GM12874 (cell line): ENCODE data around the gene MAPK6.

Source experiments
- TF ChIP-seq, protein P1 (sequence below): IDR thresholded peaks from 2 replicates; pipeline ENCODE4 v1.5.1; 2011; ENCODE audit warnings: low read depth, mild to moderate bottlenecking, control low read depth, low read length, moderate library complexity; ENCODE audit not compliant: insufficient read depth

The MAPK6 gene

DNA sequence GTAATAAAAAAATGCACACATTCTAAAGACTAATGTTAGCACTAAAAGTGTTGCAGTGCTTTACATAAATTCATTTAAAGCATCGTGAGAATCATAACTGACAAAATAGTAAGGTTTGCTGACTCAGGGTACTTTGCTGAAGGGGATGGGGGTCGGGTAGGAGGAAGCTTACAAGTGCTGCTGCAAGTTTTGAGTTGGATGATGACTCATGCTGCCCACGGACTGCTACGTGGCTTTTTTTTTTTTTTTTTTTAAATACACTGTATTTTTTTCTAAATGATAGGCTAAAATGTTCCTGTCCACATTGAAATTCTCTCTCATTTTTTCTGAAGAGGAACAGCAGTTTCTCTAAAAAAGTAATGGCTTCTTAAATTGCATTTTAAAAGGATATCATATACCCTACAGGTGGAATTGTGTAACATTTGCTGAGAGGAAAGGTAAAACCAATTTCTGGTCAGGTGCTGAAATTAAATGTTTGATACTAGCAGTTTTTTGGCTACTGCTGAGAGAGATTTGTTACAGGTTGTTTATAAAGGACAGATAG is 2.2 kb downstream of the MAPK6 start:
- TF ChIP-seq, protein P1, sequence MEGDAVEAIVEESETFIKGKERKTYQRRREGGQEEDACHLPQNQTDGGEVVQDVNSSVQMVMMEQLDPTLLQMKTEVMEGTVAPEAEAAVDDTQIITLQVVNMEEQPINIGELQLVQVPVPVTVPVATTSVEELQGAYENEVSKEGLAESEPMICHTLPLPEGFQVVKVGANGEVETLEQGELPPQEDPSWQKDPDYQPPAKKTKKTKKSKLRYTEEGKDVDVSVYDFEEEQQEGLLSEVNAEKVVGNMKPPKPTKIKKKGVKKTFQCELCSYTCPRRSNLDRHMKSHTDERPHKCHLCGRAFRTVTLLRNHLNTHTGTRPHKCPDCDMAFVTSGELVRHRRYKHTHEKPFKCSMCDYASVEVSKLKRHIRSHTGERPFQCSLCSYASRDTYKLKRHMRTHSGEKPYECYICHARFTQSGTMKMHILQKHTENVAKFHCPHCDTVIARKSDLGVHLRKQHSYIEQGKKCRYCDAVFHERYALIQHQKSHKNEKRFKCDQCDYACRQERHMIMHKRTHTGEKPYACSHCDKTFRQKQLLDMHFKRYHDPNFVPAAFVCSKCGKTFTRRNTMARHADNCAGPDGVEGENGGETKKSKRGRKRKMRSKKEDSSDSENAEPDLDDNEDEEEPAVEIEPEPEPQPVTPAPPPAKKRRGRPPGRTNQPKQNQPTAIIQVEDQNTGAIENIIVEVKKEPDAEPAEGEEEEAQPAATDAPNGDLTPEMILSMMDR = no peak

DNA sequence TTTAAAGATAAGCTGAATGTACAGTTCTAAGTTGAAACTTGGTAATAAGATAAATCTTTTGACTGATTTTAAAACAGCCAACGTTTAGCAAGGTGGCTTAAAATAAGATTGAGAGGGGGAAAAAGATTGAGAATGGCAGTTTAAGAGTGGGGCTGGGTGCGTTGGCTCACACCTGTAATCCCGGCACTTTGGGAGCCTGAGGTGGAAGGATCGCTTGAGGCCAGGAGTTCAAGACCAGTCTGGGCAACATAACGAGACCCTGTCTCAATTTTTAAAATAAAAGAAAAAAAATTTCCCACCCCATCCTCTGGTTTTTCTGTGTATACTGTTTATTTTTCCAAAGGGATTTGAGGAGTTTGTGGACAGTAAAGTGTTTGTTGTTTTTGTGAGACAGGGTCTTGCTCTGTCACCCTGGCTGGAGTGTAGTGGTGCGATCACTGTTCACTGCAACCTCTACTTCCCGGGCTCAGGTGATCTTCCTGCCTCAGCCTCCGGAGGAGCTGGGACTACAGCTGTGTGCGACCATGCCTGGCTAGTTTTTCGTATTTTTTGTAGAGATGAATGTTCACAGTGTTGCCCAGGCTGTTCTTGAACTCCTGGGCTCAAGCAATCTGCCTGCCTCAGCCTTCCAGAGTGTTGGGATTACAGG is 3.0 kb downstream of the MAPK6 start:
- TF ChIP-seq, protein P1 = no peak

DNA sequence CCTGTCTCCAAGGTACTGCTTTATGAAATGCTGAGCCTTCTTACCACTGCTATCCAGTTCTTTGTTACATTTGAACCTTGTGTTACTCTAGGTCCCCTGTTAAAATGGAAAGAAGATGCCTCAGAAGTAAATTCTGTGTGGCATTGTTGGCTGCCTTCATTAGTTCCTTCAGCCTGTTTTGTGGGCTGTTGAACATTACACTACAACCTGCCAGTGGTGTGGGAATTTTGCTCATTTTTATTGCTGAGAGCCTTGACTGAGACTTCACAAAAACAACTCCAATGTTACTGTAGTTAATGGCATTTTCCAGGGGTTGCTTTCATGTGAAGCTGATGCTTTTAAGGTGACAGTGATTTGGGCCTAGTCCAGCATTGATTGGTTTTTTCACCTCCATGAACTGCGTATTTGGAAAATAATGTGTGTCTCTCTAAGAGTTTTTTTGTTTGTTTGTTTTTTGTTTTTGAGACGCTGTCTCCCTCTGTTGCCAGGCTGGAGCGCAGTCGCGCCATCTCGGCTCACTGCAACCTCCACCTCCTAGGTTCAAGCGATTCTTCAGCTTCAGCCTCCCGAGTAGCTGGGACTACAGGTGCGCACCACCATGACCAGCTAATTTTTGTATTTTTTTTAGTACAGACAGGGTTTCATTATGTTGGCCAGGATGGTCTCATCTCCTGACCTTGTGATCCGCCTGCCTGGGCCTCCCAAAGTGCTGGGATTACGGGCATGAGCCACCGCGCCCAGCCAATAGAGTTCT is 4.3 kb downstream of the MAPK6 start:
- TF ChIP-seq, protein P1 = no peak

DNA sequence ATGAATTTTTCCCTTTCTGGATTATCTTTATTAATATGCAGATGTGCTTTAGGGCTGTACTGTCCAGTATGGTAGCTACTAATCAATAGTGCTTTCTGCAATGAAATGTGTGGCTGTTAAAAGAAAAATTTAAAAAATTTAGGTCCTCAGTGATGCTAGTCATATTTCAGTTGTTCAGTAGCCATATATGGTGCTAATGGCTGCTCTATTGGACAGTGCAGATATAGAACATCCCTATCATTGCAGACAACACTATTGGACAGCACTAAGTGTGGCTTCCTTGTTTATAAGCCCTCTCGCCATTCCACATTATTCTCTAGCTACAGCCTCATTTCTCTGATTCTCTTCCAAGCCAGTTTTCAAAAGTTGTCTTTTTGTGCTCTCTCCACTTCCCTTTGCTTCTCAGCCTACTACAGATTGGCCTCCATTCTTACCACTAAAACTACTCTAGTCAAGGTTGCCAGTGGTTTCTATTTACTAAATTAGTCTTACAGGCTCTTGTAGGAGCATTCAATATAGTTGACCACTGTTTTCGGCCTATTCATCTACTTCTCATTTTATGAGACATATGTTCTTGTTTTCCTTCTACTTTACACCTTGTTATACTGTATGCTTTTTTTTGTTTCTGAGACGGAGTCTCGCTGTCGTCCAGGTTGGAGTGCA is 9.5 kb downstream of the MAPK6 start:
- TF ChIP-seq, protein P1 = no peak

DNA sequence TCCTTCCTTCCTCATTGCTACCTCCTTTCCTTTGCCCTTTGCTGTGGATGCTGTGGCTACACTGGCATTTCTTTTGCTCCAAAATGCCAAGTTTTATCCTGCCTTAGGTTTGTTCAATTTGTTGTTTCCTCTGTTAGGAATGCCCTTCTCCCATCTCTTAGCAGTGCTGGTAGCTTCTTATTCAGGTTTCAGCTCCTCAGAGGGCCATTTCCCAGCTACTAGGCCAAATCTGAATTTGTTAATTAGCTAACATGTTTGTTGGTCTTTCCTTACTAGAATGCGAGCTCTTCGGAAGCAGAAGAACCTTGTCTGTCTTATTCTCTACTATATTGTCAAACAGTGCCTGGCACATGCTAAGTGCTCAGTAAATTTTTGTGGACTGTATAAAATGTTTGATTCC is 11.0 kb downstream of the MAPK6 start:
- TF ChIP-seq, protein P1 = no peak

DNA sequence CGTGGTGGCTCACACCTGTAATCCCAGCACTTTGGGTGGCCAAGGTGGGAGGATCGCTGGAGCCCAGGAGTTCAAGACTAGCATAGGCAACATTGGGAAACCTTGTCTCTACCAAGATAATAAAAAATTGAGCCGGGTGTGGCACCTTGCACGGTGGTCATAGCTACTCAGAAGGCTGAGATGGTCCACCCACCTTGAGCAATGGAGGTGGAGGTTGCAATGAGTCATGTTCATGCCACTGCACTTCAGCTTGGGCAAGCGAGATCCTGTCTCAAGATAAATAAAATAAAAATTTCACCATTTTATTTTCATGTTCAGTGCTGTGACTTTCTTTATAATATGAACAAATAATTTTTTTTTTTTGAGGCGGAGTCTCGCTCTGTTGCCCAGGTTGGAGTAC is 12.5 kb downstream of the MAPK6 start:
- TF ChIP-seq, protein P1 = no peak

DNA sequence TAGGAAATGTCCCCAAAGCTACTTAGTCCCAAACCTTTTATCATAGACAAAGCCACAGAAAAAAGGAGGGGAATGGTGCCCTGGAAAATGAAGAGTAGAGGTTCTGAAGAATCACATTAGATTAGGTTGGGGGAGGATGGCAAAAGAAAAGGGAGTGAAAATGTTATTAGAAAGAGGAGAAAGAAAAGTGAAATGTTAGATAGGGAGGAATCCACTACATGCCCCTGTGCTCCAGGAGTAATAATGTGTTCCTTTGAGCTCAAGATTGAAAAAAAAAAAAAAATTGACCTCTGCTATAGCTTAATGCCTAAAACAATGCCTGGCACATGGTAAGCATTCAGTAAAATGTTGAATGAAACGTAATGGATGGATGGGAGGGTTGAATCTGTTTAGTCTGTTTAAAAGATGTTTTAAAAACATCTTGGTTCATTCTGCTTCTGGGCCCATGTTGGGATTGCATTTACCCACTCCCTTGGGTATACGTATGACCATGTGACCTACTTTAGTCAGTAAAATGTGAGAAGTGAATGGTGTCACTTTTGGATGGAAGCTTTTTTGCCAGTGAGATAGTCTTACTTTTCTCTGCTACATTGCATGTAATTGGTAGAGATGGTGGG is 19.0 kb downstream of the MAPK6 start:
- TF ChIP-seq, protein P1 = no peak
